HG03575 (cell line): ENCODE data around the gene NEUROD4.

Experiments used
- ATAC-seq: cut with Tn5 transposase; IDR thresholded peaks from one replicate; pipeline ENCODE4 v1.9.1; 2021; ENCODE audit not compliant: unreplicated experiment, insufficient number of reproducible peaks, low FRiP score; ENCODE audit errors: extremely low read depth

The NEUROD4 gene

DNA sequence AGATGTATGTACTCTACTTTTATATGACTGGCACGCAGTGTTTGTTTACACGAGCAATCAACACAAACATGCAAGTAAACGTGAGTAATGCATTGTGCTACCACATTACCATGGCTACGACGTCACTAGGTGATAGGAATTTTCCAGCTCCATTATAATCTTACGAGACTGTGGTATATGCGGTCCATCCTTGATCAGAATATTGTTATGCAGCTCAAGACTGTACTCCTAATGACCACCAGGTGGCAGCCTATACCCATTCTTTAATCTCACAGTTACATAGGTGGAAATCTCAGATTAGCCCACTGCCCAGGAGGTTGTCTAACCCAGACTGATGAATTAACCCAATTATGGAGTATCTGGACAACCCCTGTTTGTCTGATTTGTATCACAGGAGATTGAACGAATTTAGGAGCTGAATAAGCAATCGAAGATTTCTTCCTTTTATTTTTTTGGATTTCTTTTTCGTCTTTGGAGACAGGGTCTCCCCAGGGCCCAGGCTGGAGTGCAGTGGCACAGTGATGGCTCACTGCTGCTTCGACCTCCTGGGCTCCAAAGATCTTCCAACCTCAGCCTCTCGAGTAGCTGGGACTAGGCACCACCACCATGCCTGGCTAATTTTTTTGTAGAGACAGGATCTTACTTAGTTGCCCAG lies 26.5 kb upstream of the NEUROD4 start:
- no peak for ATAC-seq

DNA sequence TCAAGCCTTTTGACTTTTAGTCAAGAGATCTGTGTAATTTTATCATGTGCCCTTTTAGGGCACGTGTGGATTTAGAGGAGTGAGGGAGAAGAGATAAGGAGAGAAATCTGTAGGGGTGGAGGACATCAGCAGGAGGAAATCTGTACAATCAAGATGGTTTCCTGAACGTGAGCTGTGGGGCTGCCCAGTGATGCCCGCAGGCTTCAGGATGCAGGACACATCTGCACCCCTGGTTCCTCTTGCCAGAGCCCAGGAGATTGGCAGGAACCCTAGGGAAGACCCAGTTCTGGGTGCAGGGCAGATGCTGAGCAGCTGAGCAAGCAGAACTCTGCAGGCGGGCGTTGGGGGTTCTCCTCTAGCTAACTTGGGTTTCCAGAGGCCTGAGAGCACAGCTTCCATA lies 23.6 kb upstream of the NEUROD4 start:
- ATAC-seq = no peak

DNA sequence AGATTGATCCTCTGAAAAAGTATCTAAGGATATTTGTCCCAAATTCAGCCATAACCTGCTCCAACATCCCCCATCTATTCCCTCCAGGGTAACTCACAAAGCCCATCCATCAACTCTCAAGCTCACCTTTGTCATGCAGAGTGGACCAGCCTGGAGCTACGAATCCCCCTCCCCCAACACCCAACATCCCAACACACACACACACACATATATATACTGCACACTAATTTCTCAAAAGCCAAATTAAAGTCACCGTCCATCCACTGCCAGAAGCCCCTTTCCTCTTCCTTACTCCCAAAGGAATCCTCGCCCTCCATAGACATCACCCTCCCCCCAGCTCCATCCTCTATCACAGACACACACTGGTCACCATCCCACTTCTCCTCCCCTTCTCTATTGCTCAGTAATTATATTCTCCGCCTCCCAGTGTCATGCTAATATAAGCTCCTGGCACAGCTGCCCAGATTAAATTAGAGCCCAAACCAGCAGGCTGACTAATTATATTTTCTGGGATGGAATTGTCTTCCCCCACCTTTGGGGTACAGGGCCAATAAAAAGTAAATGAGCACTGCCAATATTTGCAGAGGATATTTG lies 21.7 kb upstream of the NEUROD4 start:
- no peak for ATAC-seq

DNA sequence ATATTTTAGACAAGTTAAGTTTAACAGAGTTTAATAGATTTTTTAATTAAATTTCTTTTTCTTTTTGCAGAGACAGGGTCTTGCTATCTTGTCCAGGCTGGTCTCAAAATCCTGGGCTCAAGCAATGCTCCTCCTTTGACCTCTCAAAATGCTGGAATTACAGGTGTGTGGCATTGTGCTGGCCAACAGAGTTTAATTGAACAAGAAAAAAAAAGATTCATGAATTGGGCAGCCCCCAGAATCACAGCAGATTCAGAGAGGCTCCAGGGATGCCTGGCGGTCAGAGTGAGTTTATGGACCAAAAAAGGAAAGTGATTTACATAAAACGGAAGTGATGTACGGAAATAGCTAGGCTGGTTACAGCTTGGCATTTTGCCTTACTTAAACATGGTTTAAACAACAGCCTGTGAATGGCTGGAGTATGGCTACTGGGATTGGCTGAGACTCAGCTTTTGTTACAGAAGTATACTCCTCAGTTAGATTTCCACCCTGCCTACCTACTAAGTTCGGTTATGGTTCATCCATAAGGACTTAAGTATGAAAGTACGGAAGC lies 20.7 kb upstream of the NEUROD4 start:
- ATAC-seq = no peak

DNA sequence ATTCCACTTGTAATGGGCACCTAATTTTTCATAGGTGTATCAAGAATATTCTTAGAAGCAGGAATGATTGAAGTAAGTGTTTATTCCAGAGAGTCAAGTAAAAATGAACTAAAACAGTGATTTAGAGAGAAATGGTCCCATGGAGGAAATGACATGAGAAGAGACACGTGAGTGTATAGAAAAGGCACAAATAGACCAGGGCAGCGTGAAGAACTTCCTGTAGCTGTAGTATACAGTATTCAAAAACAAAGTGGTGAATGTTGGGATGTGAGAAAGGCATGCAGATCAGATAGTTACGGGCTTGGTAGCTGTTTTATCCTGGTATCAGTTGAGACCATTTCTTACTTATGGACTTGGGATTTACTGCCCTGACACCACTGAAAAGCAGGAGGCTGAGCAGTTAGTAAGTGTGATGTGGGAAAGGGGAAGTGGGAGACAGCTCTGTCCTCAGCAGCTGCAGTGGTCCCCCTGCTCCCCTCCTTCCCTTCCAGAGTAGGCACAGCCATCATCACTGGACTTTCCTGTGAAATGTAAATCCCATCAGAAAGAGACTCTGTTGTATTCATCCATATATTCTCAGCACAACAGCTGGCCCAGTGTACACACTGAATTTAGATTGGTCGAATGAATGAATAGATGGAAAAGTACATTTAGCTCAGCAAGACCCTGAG lies 18.4 kb upstream of the NEUROD4 start:
- no peak for ATAC-seq

DNA sequence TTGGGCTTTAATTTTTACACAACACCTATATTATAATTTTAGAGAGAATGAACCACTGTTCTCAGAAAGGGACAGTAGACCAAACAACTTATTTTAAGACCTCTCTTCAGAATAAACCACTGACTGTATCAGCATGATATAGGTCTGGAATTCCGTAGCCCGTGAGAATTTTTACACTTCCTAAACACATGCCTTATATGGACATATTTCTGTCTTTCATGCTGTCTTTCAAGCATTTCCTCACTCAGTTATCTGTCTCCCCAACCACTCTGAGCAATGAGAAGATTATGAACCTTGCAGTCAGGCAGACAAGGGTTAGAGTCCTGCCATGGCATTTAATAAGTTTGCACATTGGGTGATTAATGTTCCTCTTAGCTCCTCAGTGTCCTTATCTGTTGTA lies 17.4 kb upstream of the NEUROD4 start:
- no peak for ATAC-seq

DNA sequence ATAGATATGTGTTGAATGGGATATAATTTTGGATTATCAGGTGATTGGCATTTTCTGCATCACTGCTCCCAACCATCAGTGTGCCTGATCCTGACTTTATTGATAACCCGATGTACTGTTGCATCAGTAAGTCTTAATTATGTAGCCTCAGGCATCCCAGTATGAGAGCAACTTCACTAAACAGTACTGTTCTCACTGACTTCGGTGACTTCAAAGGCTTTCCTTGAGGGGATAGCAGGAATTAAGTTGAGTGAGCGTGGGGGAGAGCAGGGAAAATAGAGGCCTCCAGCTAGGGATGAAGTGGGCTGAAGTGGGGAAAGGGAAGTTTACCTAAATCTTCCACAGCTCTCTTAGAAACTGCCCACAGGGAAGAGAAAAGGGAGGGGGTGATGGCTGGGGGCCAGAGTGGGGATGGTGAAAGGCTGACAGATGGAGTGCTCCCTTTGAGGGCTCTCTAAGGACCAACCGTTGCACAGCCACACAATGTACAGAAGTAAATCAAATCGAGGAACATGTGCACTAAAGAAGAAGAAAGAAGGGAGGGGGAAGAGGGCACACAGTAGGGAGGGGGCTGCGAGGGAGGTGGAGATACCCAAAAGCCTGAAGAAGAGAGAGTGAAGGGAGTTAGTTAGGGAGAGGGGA lies 10.7 kb upstream of the NEUROD4 start:
- ATAC-seq = no peak

DNA sequence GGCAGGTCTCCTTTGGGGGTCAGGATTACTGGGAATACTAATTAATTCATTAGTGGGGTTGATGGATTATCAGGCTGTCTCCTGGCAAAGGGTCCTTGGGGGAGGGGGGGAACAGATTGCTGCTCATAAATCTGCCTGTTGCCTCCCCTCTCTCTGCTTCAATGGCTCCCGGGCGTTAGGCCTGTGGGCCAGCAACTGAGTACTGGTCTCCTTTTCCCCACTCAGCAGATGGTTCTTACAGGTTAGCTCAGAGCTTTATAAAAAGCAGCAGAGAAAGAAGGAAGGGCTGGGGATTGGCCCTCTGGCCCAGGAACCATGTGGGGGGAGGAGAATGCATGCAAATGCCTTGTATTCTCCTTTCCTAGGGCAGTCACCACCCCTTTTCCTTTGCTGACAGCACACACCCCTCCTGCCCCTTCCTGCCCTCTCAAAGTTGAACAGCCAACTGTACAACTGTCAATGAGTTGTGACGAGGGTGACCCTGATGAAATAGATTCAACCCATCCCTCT lies 2.3 kb upstream of the NEUROD4 start:
- no peak for ATAC-seq

DNA sequence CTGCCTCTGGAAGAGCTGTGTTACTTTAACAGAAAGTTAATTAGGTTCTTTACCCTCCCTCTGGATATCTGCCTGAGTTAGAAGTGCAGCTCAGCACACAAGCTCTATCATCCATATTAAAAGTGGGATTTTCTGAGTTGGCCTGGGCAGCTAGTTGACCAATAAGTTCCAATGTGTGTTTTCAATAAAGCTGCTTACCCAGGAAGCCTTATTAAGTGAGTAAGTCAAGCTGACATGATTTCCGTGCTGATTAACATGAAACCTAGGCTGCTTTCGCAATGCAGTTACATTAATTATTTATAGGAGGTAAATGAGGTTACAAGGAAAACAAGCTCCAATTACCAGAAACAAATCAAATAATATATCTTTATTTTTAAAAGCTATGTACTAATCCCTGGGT lies 4.8 kb downstream of the NEUROD4 start:
- ATAC-seq = no peak

DNA sequence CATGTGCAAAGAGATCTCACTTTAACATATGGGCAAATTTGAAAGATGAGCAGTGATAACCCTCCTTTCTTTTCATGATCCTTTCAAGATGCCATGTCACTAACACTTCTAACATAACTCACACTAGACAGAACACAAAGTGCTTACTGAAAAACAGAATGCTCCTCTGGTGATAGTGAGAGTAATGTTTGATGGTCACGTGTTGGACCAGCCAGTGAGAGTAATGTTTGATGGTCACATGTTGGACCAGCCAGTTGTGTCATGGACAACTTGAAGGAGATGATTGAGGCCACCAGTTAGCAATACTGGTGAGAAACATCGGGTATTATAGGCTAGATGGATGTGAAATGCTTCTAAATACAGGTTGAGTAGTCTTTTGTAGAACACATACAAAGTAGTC lies 5.7 kb downstream of the NEUROD4 start:
- no peak for ATAC-seq

DNA sequence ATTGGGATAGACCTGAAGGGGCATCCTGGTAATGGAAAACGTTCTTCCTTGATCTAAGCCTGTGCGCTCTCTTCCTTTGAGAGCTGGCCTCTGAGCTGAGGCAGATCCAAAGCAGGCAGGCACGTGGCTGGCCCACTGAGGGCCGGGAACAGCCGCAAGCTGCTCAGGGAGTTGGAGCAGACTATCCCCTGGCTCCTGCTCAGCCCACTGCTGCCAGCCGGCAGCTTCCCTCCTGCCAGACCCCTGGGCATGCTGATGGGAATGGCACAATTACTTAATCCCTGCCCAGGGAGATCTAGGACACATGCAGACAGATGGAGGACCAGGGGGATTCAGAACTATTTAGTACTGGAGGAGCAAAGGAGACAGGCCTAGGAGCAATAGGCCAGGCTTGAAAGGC lies 14.4 kb downstream of the NEUROD4 start:
- no peak for ATAC-seq

DNA sequence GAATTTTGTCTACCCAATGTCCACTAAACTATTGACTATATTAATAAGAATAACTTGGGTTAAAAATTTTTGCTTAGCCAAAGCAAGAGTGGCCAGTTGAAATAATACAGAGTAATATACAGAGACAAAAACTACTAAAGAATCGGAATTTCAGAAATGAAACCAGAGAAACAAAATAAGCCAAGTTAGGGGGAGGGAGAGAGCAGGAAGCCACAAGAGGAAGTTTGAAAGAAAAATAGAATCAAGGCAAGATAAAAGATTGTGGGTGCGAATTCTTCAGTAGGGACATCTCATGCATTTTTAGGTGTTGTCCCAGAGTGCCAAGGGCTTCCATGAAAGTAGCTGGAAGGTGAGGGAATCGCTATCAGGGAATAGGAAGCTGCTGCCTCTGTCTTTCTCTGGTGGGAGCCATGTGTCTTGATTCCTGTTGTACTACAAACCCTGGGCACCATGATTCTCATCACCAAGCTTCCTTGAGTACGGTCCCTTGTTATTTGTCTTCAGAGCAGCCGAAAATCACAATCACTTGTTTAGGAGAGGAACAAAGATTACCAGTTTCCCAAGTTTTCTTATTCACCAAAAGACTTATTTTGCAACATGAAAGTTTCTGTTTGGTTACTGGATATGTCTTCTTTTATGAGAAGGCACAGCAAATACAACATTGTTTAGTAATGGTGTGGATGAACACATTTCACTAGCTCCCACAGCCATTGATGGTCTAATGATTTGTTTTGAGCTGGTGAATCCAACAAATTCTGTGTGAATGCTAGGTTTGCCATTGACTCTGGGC lies 16.7 kb downstream of the NEUROD4 start:
- no peak for ATAC-seq

DNA sequence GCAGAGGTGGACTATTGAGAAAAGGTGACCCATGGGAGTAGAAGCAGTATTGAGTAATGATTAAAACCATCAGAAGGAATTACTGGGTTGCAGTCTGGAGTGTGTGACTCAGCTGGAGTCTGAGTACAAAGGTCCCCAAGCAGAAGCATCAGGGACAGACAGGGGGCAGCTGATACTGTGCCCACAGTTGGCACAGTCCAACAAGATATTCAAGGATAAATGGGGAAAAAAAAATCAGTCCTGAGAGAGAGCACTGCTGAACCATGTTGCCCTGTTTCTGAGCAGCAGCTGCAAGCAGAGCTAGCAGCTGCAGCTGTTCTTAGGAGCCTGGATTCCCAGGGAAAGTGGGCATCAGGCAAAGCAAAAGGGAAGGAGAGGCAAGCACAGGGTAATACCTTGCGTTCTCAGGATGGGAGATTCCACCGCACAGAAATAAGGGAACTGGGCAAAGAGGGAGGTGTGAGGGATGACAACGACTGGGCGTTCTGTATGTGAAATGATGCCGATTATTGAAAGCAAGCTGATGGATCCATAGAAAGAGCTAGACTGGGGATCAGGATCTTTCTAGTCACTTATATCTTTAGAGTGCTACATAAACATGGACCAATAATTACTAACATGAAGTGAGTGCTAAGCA lies 17.7 kb downstream of the NEUROD4 start:
- no peak for ATAC-seq

DNA sequence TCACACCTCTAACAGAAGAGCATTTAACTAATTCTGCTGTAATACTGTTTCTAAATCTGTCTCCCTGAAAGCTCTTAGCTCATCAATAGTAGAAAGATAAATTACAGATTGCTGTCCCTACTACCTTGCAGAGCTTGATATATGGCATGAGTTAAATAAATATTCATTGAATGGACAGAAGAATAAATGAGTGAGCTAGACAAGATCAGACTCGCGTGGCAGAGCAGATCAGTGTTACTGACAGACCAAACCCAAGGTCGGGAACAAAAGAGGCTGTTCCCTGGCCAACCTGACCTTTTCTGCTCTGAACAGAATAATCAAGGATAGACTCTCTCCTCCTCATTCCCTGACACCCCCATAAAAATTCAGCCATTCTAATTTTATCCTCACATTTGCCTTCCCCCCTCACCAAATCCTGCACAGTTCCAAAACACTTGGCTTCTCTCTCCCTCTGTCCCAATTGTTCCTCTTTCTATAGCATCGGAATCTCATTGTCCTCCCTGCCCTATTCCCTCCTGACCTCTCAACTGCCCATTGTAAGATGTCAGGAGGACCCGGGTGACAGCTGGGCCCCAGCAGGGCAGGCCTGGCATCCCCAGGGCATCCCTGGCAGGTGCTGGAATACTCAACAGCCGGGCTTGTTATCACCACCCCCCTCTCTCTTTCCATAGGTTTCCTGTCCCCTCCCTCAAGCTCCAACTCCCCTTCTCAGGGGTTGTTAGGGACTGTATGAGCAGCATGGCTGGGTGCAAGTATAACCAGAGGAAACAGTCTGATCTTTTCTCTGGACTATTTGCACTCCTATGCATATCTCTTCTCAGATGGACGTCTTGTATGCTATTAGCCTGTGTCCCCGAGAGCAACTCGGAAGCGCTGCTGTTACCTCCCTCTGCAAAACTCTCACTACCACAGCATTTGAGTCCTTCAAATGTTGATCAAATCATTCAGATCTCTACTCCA lies 19.9 kb downstream of the NEUROD4 start:
- ATAC-seq = no peak

DNA sequence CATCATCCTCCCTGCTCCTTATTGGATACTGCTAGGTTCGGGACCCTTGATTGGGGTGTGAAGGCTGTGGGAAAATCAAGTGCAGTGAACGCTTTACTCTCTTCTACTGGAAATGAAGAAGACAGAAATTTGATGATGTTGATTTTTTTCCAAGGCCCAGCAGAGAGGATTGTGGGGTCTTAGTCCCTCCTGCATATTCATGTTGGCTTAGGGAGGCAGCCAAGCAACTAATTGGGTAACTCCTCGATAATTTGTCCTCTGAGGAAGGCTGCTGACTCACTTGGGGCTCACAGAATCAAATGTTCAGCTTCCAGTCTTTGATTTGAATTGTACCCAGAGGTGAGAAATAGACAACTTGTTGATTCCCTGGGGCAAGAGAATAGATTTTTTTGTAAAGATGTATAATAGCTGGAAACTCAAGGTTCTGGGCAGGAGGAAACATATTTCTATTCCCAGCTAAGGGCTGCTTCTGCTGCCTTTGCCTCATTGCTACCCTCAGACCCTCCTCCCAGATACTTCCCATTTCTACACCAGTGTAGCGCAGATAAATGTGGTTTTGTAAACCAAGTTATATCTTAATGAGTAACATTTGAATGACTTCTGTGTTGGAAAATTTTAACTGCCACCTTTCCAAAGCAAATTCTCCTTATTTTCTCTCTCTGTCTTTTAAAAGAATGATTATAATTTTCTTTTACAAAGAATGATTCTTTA lies 21.7 kb downstream of the NEUROD4 start:
- ATAC-seq = no peak

DNA sequence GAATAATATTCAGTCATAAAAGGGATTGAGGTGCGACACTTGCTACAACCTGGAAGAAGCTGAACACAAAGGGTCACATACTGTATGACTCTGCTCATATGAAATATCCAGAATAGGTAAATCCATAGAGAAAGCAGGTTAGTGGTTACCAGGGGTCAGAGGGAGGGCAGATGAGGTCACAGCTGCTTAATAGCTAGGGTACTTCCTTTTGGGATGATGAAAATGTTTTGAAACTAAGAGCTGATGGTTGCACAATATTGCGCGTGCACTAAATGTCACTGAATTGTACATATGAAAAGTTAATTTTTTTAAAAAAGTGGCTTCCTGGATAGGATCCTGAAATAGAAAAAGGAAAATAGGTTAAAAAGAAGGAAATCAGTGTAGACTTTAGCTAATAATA lies 23.8 kb downstream of the NEUROD4 start:
- ATAC-seq = no peak

DNA sequence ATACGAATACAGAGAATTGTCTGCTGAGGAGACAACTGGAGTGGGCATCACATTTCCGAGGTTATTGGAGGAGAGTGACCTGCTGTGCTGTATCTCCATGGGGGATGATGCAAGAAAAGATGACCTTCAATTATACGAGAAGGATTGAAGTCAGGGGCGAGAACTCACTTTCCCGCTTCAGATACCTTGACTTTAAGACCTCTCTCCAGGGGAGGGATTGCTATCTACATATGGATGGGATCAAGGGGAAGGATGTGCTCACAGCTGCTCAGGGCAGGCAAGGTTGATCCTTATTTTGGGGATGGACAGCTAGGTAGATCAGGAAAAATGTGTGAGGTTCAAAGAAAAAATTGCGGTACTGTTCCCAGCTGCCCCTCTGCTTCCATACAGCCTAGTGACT lies 24.4 kb downstream of the NEUROD4 start:
- no peak for ATAC-seq
